ENCODE data around the gene SFXN1.
"Not testable (repeated sequence)": the region's sequence is repeated elsewhere in the genome, so short reads cannot be mapped to it uniquely, and the experiment has no call there.

The SFXN1 gene, protein sequence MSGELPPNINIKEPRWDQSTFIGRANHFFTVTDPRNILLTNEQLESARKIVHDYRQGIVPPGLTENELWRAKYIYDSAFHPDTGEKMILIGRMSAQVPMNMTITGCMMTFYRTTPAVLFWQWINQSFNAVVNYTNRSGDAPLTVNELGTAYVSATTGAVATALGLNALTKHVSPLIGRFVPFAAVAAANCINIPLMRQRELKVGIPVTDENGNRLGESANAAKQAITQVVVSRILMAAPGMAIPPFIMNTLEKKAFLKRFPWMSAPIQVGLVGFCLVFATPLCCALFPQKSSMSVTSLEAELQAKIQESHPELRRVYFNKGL

DNA sequence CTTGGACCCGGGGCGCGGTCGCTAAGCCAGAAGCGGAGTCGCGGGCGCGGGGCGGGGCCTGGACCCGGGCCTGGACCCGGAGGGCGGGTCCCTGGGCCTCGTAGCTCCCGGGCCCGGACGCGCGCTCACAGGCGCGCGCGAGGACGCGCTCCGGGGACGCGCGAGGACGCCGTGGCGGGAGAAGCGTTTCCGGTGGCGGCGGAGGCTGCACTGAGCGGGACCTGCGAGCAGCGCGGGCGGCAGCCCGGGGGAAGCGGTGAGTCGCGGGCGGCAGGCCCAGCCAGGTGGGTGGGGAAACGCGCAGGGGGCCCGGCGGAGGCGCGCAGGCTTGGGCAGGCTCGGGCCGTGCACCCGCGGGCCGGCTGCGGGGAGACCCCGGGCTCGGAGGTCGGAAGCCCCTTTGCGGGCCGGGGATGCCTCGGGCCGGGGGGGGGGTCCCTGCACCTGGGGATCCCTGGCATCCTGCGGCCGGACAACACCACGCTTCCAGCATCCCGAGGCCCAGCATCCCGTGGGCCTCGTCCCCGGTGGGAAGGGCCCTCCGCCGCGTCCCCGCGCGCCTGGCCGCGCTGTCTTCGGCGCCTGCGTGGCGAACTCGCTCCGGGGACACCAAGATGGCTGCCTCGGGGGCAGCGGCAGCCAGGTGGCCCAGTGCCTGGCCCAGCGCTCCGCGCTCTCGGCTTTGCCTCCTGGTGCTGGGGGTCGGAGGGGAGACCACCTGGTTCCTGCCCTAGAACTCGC, at the start of gene SFXN1:
Gene SFXN1, plus strand, starts transcription at position 177 of the 741 bp plus-strand sequence. CDS start 13,544 bp downstream, outside the sequence.
- peak; percentile 93 for DNase-seq

DNA sequence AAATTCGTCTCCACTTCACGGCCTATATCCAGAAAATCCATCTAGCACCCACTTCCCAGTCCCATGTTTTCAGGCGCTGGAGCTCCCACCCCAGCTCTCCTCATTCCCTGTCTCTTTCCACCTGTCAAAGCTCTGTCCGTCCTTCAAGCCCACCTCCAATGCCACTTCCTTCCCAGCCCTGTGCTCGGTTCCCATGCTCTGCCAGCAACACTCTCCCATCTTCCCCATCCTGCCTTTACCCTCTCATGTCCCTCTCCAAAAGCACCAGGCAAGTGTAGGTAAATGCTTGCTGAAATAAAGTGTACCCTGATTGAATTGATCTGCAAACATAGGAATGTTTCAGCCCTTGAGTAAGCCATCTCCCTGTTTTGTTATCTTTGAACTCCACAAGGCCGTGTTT, 43.6 kb upstream of the SFXN1 start:
- no peak for DNase-seq

DNA sequence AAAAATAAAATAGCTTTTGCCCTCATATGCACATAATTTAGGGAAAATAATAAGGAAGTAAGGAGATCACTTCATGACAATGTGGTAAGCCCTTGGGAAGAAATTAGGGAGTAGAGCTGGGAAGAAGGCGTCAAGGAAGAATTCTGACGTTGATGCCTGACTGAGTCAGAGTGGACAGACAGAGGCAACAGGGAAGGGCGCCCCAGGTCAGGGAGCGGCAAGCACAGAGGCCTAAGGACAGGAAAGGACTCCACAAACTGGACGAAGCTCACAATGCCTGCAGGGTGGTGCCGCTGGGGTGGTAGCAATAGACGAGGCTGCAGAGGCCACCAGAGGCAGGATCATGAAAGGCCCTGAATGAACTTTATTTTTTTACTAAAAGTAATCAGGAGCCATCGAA, 42.0 kb upstream of the SFXN1 start:
- DNase-seq: no peak

DNA sequence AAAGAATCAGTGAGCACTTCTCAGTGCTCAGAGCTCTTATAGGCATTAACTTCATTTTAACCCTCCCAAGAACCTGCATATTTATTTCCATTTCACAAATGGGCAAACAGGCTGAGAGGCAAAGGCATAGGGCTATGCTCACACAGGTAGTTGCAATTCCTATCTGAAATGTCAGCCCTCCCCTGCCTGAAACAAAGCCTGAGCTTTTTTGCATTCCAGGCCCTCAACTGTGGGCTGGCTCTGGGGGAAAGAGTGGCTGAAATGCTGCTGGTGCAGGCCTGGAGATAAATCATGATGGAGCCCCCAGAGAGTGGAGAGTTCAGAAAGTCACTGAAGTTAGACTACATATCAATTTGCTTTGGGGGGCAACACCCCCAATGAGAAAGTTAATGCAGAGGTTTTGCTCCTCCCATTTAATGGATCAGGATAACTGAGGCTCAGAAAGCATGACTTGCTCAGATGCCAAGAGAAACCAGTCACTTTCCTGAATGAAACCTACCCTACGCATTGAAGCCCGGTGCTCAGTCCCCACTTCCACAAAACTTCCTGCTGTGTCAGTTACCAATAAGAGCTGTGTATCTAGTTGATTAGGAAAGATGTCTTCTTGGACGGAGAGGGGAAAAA, 40.0 kb upstream of the SFXN1 start:
- DNase-seq: no peak

DNA sequence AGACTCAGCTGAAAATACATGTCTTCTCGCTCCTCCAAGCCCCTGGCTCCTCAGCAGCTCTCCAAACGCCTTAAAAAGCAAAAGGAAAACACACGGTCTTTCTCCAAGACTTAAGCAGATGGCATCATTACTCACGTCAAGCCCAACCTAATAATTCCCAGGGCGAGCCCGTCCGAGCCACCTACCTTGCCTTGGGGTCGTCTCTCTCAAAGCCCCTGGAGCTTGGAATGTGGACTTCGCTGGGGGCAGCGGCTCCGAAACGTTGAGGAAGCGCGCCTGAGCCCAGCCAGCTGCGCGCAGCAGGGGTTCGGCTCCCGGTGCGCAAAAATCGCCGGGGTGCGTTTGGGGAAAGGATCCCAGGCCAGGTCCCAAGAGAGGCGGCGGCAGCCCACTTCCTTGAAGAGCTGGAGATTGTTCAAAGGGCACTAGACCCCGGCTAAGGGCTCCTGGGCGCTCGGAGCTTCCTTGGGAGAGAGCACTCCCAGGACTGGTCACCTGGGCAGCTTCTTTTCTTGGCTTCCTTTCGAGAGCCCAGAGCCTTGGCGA, 34.8 kb upstream of the SFXN1 start:
- no peak for DNase-seq

DNA sequence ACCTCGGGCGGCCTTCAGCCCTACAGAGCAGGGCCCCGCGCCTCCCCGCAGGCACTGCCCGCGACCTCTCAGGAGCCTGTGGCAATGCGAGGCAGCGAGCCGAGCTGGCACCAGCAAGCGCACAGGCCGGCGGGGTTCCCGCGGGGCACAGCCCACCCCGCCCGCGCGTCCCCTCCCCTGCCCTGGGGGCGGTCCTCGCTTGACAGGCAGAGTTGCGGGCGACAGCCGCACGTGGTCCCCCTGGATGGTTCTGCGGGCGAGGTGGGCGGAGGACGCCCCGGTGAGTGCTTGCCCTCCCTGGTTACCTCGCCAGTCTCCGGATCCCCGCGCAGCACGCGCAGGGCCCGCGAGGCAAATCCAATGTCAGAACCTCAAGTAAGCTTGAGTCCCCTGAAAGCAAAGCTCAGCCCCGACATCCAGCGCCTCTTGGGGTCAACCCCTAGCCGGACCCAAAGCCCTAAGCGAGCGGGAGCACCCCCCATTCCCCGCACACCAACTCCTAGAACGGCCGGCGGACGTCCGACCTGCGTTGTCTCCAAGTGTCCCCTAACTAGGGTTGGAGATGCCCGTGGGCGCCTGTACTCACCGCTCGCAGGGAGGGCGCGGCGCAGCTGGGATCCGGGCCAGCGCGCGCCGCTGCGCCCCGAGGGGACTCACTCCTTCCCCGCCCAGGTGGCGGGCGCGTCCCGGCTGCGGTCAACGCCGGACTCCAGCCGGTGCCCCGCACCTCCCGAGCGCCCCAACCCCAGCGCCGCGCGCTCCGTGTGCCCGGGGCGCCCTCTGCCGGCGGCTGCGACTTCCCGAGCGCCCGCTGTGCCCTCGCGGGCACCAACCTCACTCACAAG, 34.1 kb upstream of the SFXN1 start, which contains the start of gene DRD1:
Gene DRD1, minus strand, starts transcription at position 123 of the 845 bp plus-strand sequence. CDS start 1,083 bp downstream, outside the sequence.
- peak; percentile 85 for DNase-seq

DNA sequence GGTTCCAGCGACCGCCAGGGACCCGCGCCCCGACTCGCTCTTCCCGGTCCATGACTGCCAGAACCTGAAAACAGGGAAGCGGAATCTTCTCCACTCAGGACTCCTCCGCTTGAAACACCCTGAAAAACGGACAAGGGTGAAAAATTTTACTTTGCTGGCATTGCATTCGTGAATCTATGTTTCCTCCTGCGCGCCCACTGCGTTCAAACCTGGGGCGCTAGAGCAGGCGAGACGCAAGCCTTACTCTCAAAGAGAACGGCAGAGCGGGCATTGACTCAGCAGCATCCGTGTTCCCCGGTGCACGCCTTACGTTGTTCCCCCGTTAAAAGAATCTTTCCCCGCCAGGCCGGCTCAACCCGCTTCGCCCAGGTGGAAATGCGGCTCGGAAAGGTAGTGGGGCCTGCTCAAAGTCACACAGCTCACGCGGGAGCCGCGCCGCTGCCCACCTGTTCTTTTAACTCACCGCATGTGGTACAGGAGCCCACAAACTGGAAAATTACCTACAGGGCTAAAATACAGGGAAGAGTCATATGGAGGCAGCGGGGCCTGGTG, 33.4 kb upstream of the SFXN1 start:
- no peak for DNase-seq

DNA sequence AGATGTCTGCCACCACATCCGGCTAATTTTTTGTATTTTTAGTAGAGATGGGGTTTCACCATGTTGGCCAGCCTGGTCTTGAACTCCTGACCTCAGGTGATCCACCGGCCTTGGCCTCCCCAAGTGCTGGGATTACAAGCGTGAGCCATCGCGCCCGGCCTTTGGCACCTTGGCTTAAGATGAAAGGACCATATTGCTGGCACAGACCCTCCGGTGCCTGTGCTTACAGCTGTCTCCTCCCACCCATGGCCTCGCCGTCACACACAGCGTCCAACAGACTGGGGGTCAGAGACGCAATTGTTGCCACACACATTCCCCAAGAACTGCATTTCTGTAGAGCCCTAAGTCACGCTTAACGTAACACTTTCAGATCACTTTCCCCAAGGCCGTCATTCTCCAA, 32.0 kb upstream of the SFXN1 start:
- DNase-seq: not testable (repeated sequence)

DNA sequence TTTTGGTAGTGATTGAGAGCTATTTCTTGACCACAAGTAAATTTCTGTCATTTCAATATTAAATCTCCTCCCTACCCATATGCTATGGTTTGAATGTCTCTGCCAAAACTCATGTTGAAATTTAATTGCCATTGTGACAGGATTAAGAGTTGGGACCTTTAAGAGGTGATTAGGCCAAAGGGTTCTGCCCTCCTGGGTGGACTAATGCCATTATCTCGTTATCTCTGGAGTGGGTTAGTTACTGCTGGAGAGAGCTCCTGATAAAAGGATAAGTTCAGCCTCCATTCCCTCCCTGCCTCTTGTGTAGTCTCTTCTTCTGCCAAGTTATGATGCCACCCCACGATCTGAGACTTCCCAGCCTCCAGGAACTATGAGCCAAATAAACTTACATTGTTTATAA, 30.8 kb upstream of the SFXN1 start:
- DNase-seq: no peak

DNA sequence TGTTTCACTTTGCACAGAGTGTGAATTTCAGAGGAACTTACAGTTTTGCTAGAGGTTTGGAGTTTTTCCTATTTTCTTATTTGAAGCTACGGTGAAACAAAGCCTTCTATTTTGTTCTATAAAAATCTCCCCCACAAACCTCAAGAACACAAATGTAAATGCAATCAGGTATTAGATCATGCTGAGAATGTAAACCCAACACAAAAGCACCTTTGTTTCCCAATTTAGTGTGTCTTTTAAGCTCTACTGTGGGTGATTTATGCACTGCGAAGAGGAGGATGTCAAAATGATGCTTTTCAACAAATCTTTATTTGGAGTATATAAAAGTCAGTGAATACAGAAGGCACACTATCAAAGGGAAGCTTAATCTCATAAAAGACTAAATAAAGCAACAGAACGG, 30.1 kb upstream of the SFXN1 start:
- DNase-seq: no peak

DNA sequence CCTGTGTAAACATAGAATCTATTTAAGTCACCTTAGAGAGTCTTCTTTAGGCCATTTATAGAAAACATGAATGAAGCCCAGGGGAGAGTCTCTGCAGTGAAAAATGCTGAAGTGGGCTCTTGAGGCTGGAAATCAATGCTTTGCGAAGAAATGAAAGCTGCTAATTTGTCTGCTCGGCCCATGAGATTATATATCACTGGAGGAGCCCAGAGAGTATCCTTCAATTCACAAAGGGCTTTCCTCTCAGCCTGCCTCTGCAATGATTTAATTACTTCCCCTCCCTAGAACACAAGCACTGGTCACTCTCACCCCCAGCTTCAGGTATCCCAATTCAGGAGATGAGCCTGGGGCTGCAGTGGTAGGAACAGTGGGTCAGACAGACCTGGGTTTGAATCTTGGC, 26.2 kb upstream of the SFXN1 start:
- no peak for DNase-seq

DNA sequence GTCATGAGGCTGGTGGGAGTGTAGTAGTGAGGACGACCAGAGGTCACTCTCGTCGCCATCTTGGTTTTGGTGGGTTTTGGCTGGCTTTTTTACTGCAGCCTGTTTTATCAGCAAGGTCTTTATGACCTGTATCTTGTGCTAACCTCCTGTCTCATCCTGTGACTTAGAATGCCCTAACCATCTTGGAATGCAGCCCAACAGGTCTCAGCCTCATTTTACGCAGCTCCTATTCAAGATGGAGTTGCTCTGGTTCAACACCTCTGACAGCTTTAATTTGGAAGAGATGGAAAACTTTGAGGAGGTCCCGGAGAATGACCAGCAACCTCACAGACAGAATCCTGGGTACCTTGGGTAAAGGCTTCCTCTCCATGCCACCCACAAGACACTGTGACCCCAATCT, 24.0 kb upstream of the SFXN1 start:
- DNase-seq: not testable (repeated sequence)

DNA sequence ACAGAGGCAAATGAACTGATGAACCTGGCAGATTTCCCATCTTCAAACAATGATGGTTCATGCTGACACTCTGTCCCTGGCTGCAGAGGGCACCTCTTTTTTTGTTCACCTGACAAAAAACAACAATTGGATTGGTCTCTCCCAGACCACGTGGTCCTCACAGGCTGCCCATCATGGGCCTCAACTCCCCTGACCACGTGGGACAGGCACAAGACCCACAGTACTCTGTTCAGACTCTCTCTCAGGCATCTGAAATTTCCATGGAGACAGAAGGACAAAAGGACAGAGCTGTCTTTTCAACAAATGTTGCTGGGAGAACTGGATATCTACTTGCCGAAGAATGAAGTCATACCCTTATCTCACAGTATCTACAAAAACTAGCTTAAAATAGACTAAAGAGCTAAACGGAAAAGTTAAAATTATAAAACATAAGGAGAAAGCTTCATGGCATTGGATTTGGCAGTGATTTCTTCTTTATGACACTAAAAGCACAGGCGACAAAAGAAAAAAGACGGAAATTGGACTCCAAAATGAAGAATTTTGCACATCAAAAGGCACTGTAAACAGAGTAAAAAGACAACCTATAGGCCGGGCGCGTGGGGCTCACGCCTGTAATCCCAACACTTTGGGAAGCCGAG, 22.1 kb upstream of the SFXN1 start:
- DNase-seq: no peak

DNA sequence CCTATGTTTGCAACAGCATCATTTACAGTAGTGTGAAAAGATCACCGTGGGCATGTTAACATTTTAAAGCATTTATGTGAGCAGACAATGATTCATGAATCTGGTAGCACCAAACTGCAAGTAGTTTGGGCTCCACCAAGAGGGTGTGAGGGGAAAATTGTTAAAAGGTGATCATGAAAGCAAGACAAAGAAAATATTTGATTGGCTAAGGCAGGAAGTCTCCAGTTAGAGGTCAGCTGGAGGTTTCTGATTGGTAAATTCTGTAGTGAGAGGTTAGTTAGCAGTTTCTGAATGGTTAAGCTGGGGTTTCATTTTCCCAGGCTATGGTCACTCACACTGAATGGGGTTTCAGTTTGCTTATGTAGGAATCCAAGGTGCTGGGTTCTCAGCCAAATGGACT, 20.9 kb upstream of the SFXN1 start:
- no peak for DNase-seq

DNA sequence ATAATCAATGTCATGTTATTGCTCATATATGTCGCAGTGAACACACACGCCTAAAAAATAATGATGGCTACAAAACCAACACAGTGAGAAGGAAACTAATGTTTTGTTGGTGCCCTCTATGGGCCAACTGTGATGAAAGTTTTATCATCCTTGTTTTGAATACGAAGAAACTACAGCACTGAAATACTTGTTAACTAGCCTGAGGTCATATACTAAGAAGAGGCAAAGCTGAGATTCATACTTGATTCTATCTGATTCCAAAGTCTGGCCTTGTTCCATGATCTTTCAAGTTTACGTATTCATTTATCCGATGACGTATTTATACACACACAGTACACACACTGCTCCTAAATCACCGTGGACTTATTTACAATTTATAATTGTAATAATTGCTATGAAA, 18.2 kb upstream of the SFXN1 start:
- no peak for DNase-seq

DNA sequence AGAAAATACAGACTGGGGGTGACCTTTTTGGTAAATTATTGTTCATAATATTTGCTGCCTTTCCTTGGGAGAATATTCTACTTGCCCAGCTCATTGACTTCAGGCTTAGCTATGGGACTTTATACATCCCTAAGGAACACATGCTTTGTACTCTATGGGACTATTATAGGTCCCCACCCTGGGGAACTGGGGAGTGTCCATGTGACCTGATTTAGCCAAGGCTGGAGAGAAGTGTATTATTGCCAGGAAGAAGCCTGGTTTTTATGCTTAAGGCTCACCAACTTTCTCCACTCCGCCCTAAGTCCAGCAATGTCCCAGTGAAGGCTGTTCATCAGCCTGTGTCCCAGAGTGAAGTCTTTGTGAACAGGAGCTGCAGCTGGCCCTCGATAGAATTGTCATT, 17.8 kb upstream of the SFXN1 start:
- no peak for DNase-seq

DNA sequence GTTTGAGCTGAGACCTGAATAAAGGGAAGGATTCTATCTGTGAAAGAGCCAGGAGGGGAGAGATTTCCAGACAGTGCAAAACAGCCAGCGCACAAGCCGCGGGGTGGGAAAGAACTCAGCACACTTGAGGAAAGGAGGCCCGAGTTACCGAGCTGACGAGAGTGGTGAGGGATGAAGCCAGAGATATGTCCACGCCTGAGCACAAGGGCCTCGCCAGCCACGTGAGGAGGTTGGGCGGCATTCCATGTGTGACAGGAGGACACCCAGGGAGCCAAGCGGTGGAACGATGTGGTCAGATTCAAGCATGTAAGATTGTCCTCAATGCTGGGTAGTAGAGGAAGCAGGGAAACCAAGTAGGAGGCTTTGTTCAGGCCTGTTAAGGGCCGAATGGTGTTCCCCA, 17.0 kb upstream of the SFXN1 start:
- no peak for DNase-seq

DNA sequence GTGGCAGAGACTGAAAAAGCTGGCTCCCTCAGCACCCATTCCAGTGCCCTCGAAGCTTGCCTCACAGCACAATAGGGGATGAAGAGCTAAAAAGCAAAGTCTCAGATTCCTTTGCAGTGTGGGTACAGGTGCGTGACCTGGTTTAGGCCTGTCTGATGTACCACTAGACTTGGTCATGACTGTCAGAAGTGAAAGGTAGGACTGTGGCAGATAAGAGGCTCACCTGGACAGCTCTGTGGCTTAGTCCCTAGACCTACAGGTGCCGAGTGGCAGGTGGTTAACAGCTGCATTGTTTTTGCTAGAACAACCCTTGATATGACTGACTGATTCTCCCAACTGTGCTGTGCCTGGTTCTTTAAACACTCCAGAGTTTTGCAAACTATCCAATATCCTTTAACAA, 14.7 kb upstream of the SFXN1 start:
- no peak for DNase-seq

DNA sequence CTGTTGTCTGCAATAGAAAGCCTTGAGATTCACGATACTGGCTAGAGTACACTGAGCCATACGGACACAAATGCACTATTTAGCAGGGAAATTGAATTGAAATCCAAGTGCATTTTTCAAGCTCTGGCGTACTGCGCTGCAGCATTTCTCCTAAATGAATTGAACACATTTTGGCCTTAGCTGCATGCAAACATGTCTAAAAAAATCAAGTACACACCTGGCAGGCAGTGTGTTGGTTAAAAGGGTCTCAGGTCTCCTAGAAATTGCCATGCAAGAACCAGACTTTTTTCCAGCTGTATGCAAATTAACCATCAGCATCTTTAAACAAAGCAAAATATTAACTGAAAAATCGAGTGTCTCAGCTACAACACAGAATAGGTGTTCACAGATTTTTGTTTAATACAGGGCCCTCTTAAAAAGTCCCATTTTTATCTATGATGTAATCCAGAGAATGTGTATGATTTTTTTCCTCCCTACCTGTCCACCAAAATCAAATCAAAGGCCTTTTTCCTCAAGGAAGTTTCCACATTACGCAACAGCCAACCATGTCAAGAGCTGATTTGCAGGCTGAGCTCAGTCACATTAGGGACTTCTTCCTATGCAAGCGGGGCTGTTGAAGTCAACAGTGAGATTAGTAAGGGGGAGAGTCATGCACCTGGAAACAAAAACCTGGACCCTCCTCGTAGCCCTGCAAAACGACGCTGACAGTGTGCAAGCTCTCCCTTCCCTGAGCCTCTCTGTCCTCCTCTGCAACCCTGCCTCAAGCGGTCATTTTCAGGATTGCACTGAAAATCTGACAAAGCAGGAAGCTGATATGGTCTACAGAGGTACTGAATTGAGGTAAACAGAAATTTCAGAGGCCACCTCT, 14.1 kb upstream of the SFXN1 start:
- DNase-seq: peak; percentile 86

DNA sequence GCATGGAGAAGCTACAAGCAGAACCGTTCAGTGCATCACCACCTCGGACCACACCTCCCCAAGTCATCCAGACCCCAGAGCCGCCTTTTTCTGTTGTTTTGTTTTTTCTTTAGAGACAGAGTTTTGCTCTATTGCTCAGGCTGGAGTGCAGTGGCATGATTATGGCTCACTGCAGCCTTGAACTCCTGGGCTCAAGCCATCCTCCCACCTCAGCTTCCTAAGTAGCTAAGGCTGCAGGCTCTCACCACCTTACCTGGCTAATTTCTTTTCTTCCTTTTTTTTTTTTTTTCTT, 13.5 kb upstream of the SFXN1 start:
- DNase-seq: no peak

DNA sequence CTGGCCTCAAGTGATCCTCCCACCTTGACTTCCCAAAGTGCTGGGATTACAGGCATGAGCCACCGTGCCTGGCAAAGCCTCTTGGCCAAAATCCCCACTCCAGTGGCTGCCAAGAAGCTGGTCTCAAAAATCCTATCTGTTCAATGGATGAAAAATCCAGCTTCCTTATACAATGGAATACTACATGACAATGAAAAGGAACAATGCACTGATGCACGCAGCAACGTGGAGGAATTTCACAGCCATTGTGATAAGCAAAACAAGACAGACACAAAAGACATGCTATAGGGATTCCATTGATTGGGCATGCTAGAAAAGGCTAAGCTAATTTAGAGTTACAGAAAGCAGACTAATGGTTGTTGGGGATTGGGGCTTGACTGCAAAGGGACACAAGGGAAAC, 13.1 kb upstream of the SFXN1 start:
- DNase-seq: no peak
